ENCODE measurements around the gene MGAM2.

GRCh38 chr7:142120524-142120923, 9.0 kb downstream of the MGAM2 start:
- TF ChIP-seq CTCF (conservative IDR thresholded peaks at IDR 0.05) (no peak), EZH2 (IDR thresholded peaks at IDR 0.05; ENCODE audit: low read depth) (no peak)

Measured in PC-9 (cell line).